ENCODE data around the gene C19orf67.

DNA sequence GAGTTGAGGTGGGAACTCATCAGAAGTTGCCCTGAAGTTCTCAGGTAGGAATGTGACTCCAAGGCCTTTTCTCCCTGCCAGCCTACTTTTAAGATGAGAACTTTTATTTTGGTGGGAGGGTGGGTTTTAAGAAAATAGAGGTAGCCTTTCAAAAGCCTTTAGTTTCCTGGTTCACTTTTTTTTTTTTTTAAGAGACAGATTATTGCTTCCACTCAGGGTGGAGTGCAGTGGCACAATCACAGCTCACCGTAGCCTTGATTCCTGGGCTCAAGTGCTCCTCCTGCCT is 3.0 kb downstream of the C19orf67 start:
- TF ChIP-seq, protein P1, sequence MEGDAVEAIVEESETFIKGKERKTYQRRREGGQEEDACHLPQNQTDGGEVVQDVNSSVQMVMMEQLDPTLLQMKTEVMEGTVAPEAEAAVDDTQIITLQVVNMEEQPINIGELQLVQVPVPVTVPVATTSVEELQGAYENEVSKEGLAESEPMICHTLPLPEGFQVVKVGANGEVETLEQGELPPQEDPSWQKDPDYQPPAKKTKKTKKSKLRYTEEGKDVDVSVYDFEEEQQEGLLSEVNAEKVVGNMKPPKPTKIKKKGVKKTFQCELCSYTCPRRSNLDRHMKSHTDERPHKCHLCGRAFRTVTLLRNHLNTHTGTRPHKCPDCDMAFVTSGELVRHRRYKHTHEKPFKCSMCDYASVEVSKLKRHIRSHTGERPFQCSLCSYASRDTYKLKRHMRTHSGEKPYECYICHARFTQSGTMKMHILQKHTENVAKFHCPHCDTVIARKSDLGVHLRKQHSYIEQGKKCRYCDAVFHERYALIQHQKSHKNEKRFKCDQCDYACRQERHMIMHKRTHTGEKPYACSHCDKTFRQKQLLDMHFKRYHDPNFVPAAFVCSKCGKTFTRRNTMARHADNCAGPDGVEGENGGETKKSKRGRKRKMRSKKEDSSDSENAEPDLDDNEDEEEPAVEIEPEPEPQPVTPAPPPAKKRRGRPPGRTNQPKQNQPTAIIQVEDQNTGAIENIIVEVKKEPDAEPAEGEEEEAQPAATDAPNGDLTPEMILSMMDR (IDR thresholded peaks at IDR 0.05): no peak
- TF ChIP-seq EZH2 (IDR thresholded peaks at IDR 0.05; ENCODE audit: borderline replicate concordance, insufficient read depth, low read depth, low read length, poor library complexity, severe bottlenecking): no peak

Measured in B cell (primary cell).